Liver (tissue), 9 donors: ENCODE data around the gene DHX35. TPM values are rescaled to one million over a fixed set of nuclear protein-coding genes. Genes with fewer than 3 reads are reported as not detected.

Experiments used
- DNase-seq: peaks from one replicate; pipeline ENCODE4 v3.0.0-alpha.2; 2017; ENCODE audit warnings: low spot score
- H3K27ac ChIP-seq, 2 donors: one replicate each; pipeline ENCODE4 v1.7.0; 2013; ENCODE audit warnings: inconsistent platforms in 2 of 2, low read length in 2 of 2, control low read depth in 1 of 2, low read depth in 1 of 2, mild to moderate bottlenecking in 1 of 2
- H3K27me3 ChIP-seq, 4 donors: one replicate each; pipeline versions ENCODE4 v1.6.1 to v1.7.0; 2013; ENCODE audit warnings: low read length in 3 of 4, inconsistent platforms in 1 of 4, mild to moderate bottlenecking in 1 of 4, moderate library complexity in 1 of 4; ENCODE audit not compliant: control insufficient read depth in 4 of 4, insufficient read depth in 4 of 4
- H3K36me3 ChIP-seq, 4 donors: one replicate each; pipeline versions ENCODE4 v1.6.1 to v1.7.0; 2013; ENCODE audit warnings: low read length in 3 of 4, mild to moderate bottlenecking in 3 of 4, low read depth in 1 of 4, moderate library complexity in 1 of 4; ENCODE audit not compliant: control insufficient read depth in 4 of 4, insufficient read depth in 3 of 4
- H3K4me1 ChIP-seq, 4 donors: one replicate each; pipeline versions ENCODE4 v1.6.1 to v1.7.0; 2013; ENCODE audit warnings: low read length in 3 of 4, mild to moderate bottlenecking in 3 of 4, moderate library complexity in 1 of 4; ENCODE audit not compliant: control insufficient read depth in 4 of 4, insufficient read depth in 4 of 4
- H3K4me3 ChIP-seq, 3 donors: one replicate each; pipeline versions ENCODE4 v1.6.1 to v1.7.0; 2013; ENCODE audit warnings: low read length in 3 of 3, control low read depth in 1 of 3, low read depth in 1 of 3, mild to moderate bottlenecking in 1 of 3
- H3K9ac ChIP-seq, 2 donors: one replicate each; pipeline ENCODE4 v1.7.0; 2013; ENCODE audit warnings: low read length in 2 of 2, mild to moderate bottlenecking in 2 of 2, moderate library complexity in 2 of 2, control low read depth in 1 of 2, low read depth in 1 of 2
- H3K9me3 ChIP-seq, 4 donors: one replicate each; pipeline versions ENCODE4 v1.6.1 to v1.7.0; 2013; ENCODE audit warnings: low read length in 3 of 4; ENCODE audit not compliant: control insufficient read depth in 4 of 4
- EGR1 ChIP-seq, 2 donors: IDR thresholded peaks; 2 replicates each; pipeline ENCODE4 v1.6.1; 2016 to 2018; ENCODE audit warnings: antibody characterized with exemption in 2 of 2, low read depth in 2 of 2
- FOXA2 ChIP-seq: IDR thresholded peaks from 2 replicates; pipeline ENCODE4 v1.6.1; 2016; ENCODE audit warnings: antibody characterized with exemption
- GABPA ChIP-seq, 2 donors: IDR thresholded peaks in 1 of 2; conservative IDR thresholded peaks in 1 of 2; 2 replicates each; pipeline ENCODE4 v1.6.1; 2016; ENCODE audit warnings: antibody characterized with exemption in 2 of 2, mild to moderate bottlenecking in 1 of 2, moderate library complexity in 1 of 2
- HNF4G ChIP-seq: IDR thresholded peaks from 2 replicates; pipeline ENCODE4 v1.6.1; 2016; ENCODE audit warnings: antibody characterized with exemption
- JUND ChIP-seq, 2 donors: IDR thresholded peaks; 2 replicates each; pipeline ENCODE4 v1.6.1; 2016; ENCODE audit warnings: antibody characterized with exemption in 2 of 2
- YY1 ChIP-seq: IDR thresholded peaks from 2 replicates; pipeline ENCODE4 v1.6.1; 2016; ENCODE audit warnings: antibody characterized with exemption, mild to moderate bottlenecking
- WGBS: extraction: QIAGEN DNeasy Blood & Tissue Kit; methylation state at CpG from one replicate; pipeline ENCODE4 v1.1.7; 2013; 5-methylcytosine and 5-hydroxymethylcytosine counted together
- polyA plus RNA-seq, 2 donors: library from polyadenylated mRNA; stranded (reverse) in 1 of 2; unstranded in 1 of 2; fragments of 200-250 nt in 1 of 2; fragments of >200 nt in 1 of 2; fragmentation: Nextera tagmentation in 1 of 2; extraction: Ambion mirVana in 1 of 2; gene quantifications; one replicate each; pipeline versions ENCODE4 v1.2.1 to v1.2.3, GENCODE V29; 2013 to 2015
- total RNA-seq, 2 donors: library from RNA; depleted of rRNA; stranded (reverse); fragments of >200 nt; gene quantifications; one replicate each; pipeline ENCODE4 v1.2.3, GENCODE V29; 2014
- TF ChIP-seq, protein P1 (sequence below): IDR thresholded peaks from 2 replicates; pipeline ENCODE4 v1.6.1; 2016; ENCODE audit warnings: antibody characterized with exemption, mild to moderate bottlenecking
- TF ChIP-seq, protein P2 (sequence below): fragments of 150-350 bp; IDR thresholded peaks from 2 replicates; pipeline ENCODE4 v1.5.1; 2017; ENCODE audit warnings: improper control_type of control experiment, low read depth, low read length; ENCODE audit not compliant: missing input control
- donor health status: healthy.
- donor health status: healthy.
- donor health status: healthy.
- donor health status: healthy.
- donor health status: healthy.

DHX35 gene
- total and polyA plus RNA-seq, 4 donors, result 2.7 to 10.6 (median 4.8) TPM

DNA sequence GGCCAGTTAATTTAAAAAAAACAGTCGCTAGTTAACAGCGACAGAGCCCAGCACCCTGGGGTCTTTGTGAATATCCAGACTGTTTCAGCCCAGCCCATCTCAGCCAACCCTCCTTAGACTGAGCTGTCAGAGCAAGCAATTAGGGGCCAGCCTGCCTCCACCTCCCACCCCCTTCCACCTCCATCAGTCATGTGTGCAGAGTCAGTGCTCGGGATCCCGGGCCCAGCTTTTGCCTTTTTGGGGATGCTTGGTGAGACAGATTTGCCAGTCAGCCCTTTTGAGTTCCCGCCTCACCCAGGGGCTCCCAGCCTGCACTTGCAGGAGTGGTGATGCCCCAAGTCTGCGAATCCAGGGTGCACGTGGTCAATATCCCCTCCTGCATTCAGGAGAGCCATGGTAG is 42.5 kb upstream of the DHX35 start:
- Histone ChIP-seq H3K27me3 (no peaks in the 10 kb centered on the region), H3K4me1 (peaks cover 0 to 8% (median 1%) of the 10 kb centered on the region in 4 donors), H3K9ac (no peak overlapping the region), H3K27ac (no peak overlapping the region), H3K36me3 (peaks cover 0 to 3% (median 0%) of the 10 kb centered on the region in 4 donors), H3K4me3 (no peak overlapping the region), H3K9me3 (no peaks in the 10 kb centered on the region)
- no peak for DNase-seq
- 93% methylated on average over 7 of the region's 7 CpGs for WGBS
- TF ChIP-seq JUND (IDR thresholded peaks at IDR 0.05), result no peak
- TF ChIP-seq HNF4G, result no peak

DNA sequence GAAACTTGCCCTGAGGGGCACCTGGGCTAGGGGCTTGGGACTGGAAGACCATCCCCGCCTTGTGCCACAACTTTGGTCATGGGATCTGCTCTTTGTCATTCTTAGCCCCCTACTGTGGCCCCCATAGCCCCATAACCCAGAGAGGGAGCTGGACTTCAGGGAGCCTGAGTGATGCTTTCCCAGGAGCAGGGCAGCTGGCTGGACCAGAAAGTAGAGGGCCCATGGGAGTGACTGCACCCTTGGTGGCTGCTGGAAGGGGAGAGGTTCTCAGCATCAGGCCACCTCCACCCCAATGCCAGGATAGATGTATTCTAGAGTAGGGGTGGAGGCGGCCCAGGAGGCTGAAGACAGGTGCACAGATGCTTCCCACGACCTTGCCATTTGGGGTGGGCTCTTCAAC is 41.7 kb upstream of the DHX35 start:
- TF ChIP-seq YY1 (no peak), HNF4G (no peak)
- TF ChIP-seq, protein P1, sequence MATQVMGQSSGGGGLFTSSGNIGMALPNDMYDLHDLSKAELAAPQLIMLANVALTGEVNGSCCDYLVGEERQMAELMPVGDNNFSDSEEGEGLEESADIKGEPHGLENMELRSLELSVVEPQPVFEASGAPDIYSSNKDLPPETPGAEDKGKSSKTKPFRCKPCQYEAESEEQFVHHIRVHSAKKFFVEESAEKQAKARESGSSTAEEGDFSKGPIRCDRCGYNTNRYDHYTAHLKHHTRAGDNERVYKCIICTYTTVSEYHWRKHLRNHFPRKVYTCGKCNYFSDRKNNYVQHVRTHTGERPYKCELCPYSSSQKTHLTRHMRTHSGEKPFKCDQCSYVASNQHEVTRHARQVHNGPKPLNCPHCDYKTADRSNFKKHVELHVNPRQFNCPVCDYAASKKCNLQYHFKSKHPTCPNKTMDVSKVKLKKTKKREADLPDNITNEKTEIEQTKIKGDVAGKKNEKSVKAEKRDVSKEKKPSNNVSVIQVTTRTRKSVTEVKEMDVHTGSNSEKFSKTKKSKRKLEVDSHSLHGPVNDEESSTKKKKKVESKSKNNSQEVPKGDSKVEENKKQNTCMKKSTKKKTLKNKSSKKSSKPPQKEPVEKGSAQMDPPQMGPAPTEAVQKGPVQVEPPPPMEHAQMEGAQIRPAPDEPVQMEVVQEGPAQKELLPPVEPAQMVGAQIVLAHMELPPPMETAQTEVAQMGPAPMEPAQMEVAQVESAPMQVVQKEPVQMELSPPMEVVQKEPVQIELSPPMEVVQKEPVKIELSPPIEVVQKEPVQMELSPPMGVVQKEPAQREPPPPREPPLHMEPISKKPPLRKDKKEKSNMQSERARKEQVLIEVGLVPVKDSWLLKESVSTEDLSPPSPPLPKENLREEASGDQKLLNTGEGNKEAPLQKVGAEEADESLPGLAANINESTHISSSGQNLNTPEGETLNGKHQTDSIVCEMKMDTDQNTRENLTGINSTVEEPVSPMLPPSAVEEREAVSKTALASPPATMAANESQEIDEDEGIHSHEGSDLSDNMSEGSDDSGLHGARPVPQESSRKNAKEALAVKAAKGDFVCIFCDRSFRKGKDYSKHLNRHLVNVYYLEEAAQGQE, result no peak
- TF ChIP-seq, protein P2, sequence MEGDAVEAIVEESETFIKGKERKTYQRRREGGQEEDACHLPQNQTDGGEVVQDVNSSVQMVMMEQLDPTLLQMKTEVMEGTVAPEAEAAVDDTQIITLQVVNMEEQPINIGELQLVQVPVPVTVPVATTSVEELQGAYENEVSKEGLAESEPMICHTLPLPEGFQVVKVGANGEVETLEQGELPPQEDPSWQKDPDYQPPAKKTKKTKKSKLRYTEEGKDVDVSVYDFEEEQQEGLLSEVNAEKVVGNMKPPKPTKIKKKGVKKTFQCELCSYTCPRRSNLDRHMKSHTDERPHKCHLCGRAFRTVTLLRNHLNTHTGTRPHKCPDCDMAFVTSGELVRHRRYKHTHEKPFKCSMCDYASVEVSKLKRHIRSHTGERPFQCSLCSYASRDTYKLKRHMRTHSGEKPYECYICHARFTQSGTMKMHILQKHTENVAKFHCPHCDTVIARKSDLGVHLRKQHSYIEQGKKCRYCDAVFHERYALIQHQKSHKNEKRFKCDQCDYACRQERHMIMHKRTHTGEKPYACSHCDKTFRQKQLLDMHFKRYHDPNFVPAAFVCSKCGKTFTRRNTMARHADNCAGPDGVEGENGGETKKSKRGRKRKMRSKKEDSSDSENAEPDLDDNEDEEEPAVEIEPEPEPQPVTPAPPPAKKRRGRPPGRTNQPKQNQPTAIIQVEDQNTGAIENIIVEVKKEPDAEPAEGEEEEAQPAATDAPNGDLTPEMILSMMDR, result no peak
- Histone ChIP-seq H3K9ac (no peak overlapping the region), H3K27ac (no peak overlapping the region), H3K4me1 (peaks cover 0 to 7% (median 1%) of the 10 kb centered on the region in 4 donors), H3K36me3 (peaks cover 0 to 3% (median 0%) of the 10 kb centered on the region in 4 donors), H3K4me3 (no peak overlapping the region), H3K9me3 (no peaks in the 10 kb centered on the region), H3K27me3 (no peaks in the 10 kb centered on the region)
- WGBS, result 91% methylated on average over 3 of the region's 3 CpGs
- no peak for DNase-seq

DNA sequence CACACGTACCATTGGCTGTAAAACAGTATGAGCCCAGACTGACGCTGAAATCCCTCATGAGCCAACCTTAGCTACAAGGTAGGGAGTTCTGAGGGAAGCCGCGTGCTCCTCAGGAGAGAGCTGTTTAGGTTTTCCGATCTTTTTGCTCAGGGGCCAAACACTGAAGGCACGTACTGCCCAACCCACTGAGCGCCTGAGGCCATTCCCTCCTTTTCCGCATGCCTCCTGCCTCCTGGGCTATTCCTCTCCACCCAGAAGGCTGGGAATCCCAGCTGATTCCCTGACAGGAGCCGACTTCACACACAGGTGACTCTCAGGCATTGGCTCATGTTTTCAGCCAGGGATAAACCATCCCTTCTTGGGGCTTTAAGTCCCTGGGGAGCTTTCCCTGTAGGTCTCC is 41.3 kb upstream of the DHX35 start:
- 91% methylated on average over 9 of the region's 9 CpGs for WGBS
- Histone ChIP-seq H3K36me3 (peaks cover 0 to 3% (median 0%) of the 10 kb centered on the region in 4 donors), H3K27me3 (no peaks in the 10 kb centered on the region), H3K27ac (no peak overlapping the region), H3K9me3 (no peaks in the 10 kb centered on the region), H3K9ac (no peak overlapping the region), H3K4me3 (no peak overlapping the region), H3K4me1 (peaks cover 0 to 9% (median 1%) of the 10 kb centered on the region in 4 donors)
- TF ChIP-seq GABPA (IDR thresholded peaks at IDR 0.05 in 1 of 2, conservative IDR thresholded peaks at IDR 0.05 in 1 of 2), result no peak
- no peak for TF ChIP-seq EGR1 (IDR thresholded peaks at IDR 0.05; ENCODE audit: low read depth in 2 of 2)
- TF ChIP-seq, protein P2, result no peak
- TF ChIP-seq FOXA2, result no peak
- no peak for DNase-seq
